ENCODE measurements around the gene INPP5F.
"Not testable (repeated sequence)": the region's sequence is repeated elsewhere in the genome, so short reads cannot be mapped to it uniquely, and the experiment has no call there.

Gene INPP5F

GRCh38 chr10:119707331-119707730 lies 18.5 kb upstream of the INPP5F start:
- not testable (repeated sequence) for H2AFZ ChIP-seq (ENCODE audit: low read length); H3K4me2 ChIP-seq (ENCODE audit: insufficient read depth, low read length, poor library complexity, severe bottlenecking); H3K27ac ChIP-seq (replicated peaks; ENCODE audit: low read length); H2BK5ac ChIP-seq (ENCODE audit: low read length); H4K8ac ChIP-seq (ENCODE audit: low read depth, low read length); H3K9ac ChIP-seq (ENCODE audit: low read depth, low read length, poor library complexity); H3K27me3 ChIP-seq (ENCODE audit: control insufficient read depth in 3 of 3, insufficient read depth in 3 of 3, low read depth in 1 of 3, low read length in 3 of 3); H3K14ac ChIP-seq (ENCODE audit: low read length); H3K4ac ChIP-seq (ENCODE audit: low read length); H3K36me3 ChIP-seq (replicated peaks in 1 of 2; ENCODE audit: control insufficient read depth in 2 of 2, insufficient read depth in 2 of 2, low read length in 2 of 2); H3K79me1 ChIP-seq (ENCODE audit: low read depth, low read length); H3K23ac ChIP-seq (ENCODE audit: low read depth, low read length, poor library complexity); H3K18ac ChIP-seq (ENCODE audit: low read length); H2BK15ac ChIP-seq (ENCODE audit: low read length); DNase-seq (ENCODE audit: low spot score); H4K91ac ChIP-seq (ENCODE audit: low read depth, low read length, poor library complexity); H3K4me1 ChIP-seq (ENCODE audit: control insufficient read depth in 2 of 2, insufficient read depth in 1 of 2, low read depth in 1 of 2, low read length in 2 of 2); H3K4me3 ChIP-seq (ENCODE audit: low read length in 2 of 2); H2AK5ac ChIP-seq (ENCODE audit: low read depth, low read length); H2BK120ac ChIP-seq (ENCODE audit: low read depth, low read length); H2BK12ac ChIP-seq (ENCODE audit: low read length)
- WGBS, 2 donors (ENCODE audit: extremely low coverage in 2 of 2, insufficient read length in 2 of 2, insufficient replicate concordance in 1 of 2), result no CpG with 5 or more reads among the region's 5 CpGs
- H3K9me3 ChIP-seq (replicated peaks in 1 of 2; ENCODE audit: control insufficient read depth in 2 of 2, insufficient read depth in 1 of 2, low read depth in 1 of 2, low read length in 2 of 2), result peaks cover 9 to 20% of the 10 kb centered on the region in 2 donors

GRCh38 chr10:119710935-119711334 lies 14.9 kb upstream of the INPP5F start:
- H4K91ac ChIP-seq (ENCODE audit: low read depth, low read length, poor library complexity); H3K23ac ChIP-seq (ENCODE audit: low read depth, low read length, poor library complexity); H3K4me3 ChIP-seq (ENCODE audit: low read length in 2 of 2); H2BK12ac ChIP-seq (ENCODE audit: low read length); H2AK5ac ChIP-seq (ENCODE audit: low read depth, low read length); H3K4me1 ChIP-seq (ENCODE audit: control insufficient read depth in 2 of 2, insufficient read depth in 1 of 2, low read depth in 1 of 2, low read length in 2 of 2); H2AFZ ChIP-seq (ENCODE audit: low read length); H2BK120ac ChIP-seq (ENCODE audit: low read depth, low read length); H3K18ac ChIP-seq (ENCODE audit: low read length); H3K36me3 ChIP-seq (replicated peaks in 1 of 2; ENCODE audit: control insufficient read depth in 2 of 2, insufficient read depth in 2 of 2, low read length in 2 of 2); H3K4me2 ChIP-seq (ENCODE audit: insufficient read depth, low read length, poor library complexity, severe bottlenecking); H2BK15ac ChIP-seq (ENCODE audit: low read length); H3K14ac ChIP-seq (ENCODE audit: low read length); DNase-seq (ENCODE audit: low spot score); H2BK5ac ChIP-seq (ENCODE audit: low read length); H4K8ac ChIP-seq (ENCODE audit: low read depth, low read length); H3K4ac ChIP-seq (ENCODE audit: low read length); H3K79me1 ChIP-seq (ENCODE audit: low read depth, low read length); H3K27ac ChIP-seq (replicated peaks; ENCODE audit: low read length); H3K27me3 ChIP-seq (ENCODE audit: control insufficient read depth in 3 of 3, insufficient read depth in 3 of 3, low read depth in 1 of 3, low read length in 3 of 3); H3K9ac ChIP-seq (ENCODE audit: low read depth, low read length, poor library complexity): not testable (repeated sequence)
- peaks cover 9 to 20% of the 10 kb centered on the region in 2 donors for H3K9me3 ChIP-seq (replicated peaks in 1 of 2; ENCODE audit: control insufficient read depth in 2 of 2, insufficient read depth in 1 of 2, low read depth in 1 of 2, low read length in 2 of 2)
- WGBS, 2 donors (ENCODE audit: extremely low coverage in 2 of 2, insufficient read length in 2 of 2, insufficient replicate concordance in 1 of 2), result no CpG with 5 or more reads among the region's 1 CpG

- WGBS, 2 donors (ENCODE audit: extremely low coverage in 2 of 2, insufficient read length in 2 of 2, insufficient replicate concordance in 1 of 2), result no CpG with 5 or more reads among the region's 7 CpGs
- H4K91ac ChIP-seq (ENCODE audit: low read depth, low read length, poor library complexity), result no peak overlapping the region
- no peak overlapping the region for H3K27ac ChIP-seq (replicated peaks; ENCODE audit: low read length)
- no peak overlapping the region for H3K4ac ChIP-seq (ENCODE audit: low read length)
- no peak overlapping the region for H2BK120ac ChIP-seq (ENCODE audit: low read depth, low read length)
- H3K23ac ChIP-seq (ENCODE audit: low read depth, low read length, poor library complexity), result no peak overlapping the region
- H3K27me3 ChIP-seq (ENCODE audit: control insufficient read depth in 3 of 3, insufficient read depth in 3 of 3, low read depth in 1 of 3, low read length in 3 of 3), result no peaks in the 10 kb centered on the region
- no peak for DNase-seq (ENCODE audit: low spot score)
- no peak overlapping the region for H3K4me3 ChIP-seq (ENCODE audit: low read length in 2 of 2)
- H3K9me3 ChIP-seq (replicated peaks in 1 of 2; ENCODE audit: control insufficient read depth in 2 of 2, insufficient read depth in 1 of 2, low read depth in 1 of 2, low read length in 2 of 2), result peaks cover 2 to 3% of the 10 kb centered on the region in 2 donors
- no peak overlapping the region for H3K9ac ChIP-seq (ENCODE audit: low read depth, low read length, poor library complexity)
- no peak overlapping the region for H3K4me2 ChIP-seq (ENCODE audit: insufficient read depth, low read length, poor library complexity, severe bottlenecking)
- no peaks in the 10 kb centered on the region for H3K36me3 ChIP-seq (replicated peaks in 1 of 2; ENCODE audit: control insufficient read depth in 2 of 2, insufficient read depth in 2 of 2, low read length in 2 of 2)
- H3K79me1 ChIP-seq (ENCODE audit: low read depth, low read length), result no peaks in the 10 kb centered on the region
- no peak overlapping the region for H2BK12ac ChIP-seq (ENCODE audit: low read length)
- H3K4me1 ChIP-seq (ENCODE audit: control insufficient read depth in 2 of 2, insufficient read depth in 1 of 2, low read depth in 1 of 2, low read length in 2 of 2), result peaks cover 4 to 12% of the 10 kb centered on the region in 2 donors
- H2BK5ac ChIP-seq (ENCODE audit: low read length), result no peak overlapping the region
- no peak overlapping the region for H4K8ac ChIP-seq (ENCODE audit: low read depth, low read length)
- H2AK5ac ChIP-seq (ENCODE audit: low read depth, low read length), result no peak overlapping the region
- peak overlapping the region; percentile 58 for H2AFZ ChIP-seq (ENCODE audit: low read length)
- no peak overlapping the region for H3K14ac ChIP-seq (ENCODE audit: low read length)
- H2BK15ac ChIP-seq (ENCODE audit: low read length), result no peak overlapping the region
- H3K18ac ChIP-seq (ENCODE audit: low read length), result no peak overlapping the region
Observed at GRCh38 chr10:119713744-119714483, 11.9 kb upstream of the INPP5F start.

- H3K9ac ChIP-seq (ENCODE audit: low read depth, low read length, poor library complexity), result no peak overlapping the region
- no peak overlapping the region for H2BK120ac ChIP-seq (ENCODE audit: low read depth, low read length)
- no peak overlapping the region for H3K4me2 ChIP-seq (ENCODE audit: insufficient read depth, low read length, poor library complexity, severe bottlenecking)
- no CpG with 5 or more reads among the region's 2 CpGs for WGBS, 2 donors (ENCODE audit: extremely low coverage in 2 of 2, insufficient read length in 2 of 2, insufficient replicate concordance in 1 of 2)
- peaks cover 4 to 12% of the 10 kb centered on the region in 2 donors for H3K4me1 ChIP-seq (ENCODE audit: control insufficient read depth in 2 of 2, insufficient read depth in 1 of 2, low read depth in 1 of 2, low read length in 2 of 2)
- peaks cover 2 to 3% of the 10 kb centered on the region in 2 donors for H3K9me3 ChIP-seq (replicated peaks in 1 of 2; ENCODE audit: control insufficient read depth in 2 of 2, insufficient read depth in 1 of 2, low read depth in 1 of 2, low read length in 2 of 2)
- no peak for DNase-seq (ENCODE audit: low spot score)
- H3K4ac ChIP-seq (ENCODE audit: low read length), result no peak overlapping the region
- peak overlapping the region; percentile 58 for H2AFZ ChIP-seq (ENCODE audit: low read length)
- H3K79me1 ChIP-seq (ENCODE audit: low read depth, low read length), result no peaks in the 10 kb centered on the region
- H4K91ac ChIP-seq (ENCODE audit: low read depth, low read length, poor library complexity), result no peak overlapping the region
- no peak overlapping the region for H2AK5ac ChIP-seq (ENCODE audit: low read depth, low read length)
- H3K36me3 ChIP-seq (replicated peaks in 1 of 2; ENCODE audit: control insufficient read depth in 2 of 2, insufficient read depth in 2 of 2, low read length in 2 of 2), result no peaks in the 10 kb centered on the region
- no peak overlapping the region for H4K8ac ChIP-seq (ENCODE audit: low read depth, low read length)
- H2BK5ac ChIP-seq (ENCODE audit: low read length), result no peak overlapping the region
- no peak overlapping the region for H2BK15ac ChIP-seq (ENCODE audit: low read length)
- no peak overlapping the region for H2BK12ac ChIP-seq (ENCODE audit: low read length)
- H3K14ac ChIP-seq (ENCODE audit: low read length), result no peak overlapping the region
- no peak overlapping the region for H3K27ac ChIP-seq (replicated peaks; ENCODE audit: low read length)
- H3K4me3 ChIP-seq (ENCODE audit: low read length in 2 of 2), result no peak overlapping the region
- H3K27me3 ChIP-seq (ENCODE audit: control insufficient read depth in 3 of 3, insufficient read depth in 3 of 3, low read depth in 1 of 3, low read length in 3 of 3), result no peaks in the 10 kb centered on the region
- no peak overlapping the region for H3K23ac ChIP-seq (ENCODE audit: low read depth, low read length, poor library complexity)
- H3K18ac ChIP-seq (ENCODE audit: low read length), result no peak overlapping the region
Observed at GRCh38 chr10:119714484-119714816, 11.4 kb upstream of the INPP5F start.
